Astrocyte of the cerebellum (primary cell): Measurements from ENCODE around the gene SH3BP1.

Experiments
- DNase-seq: peaks from one replicate; pipeline ENCODE4 v3.0.0-alpha.2; 2011; ENCODE audit warnings: low read depth
- H3K4me3 ChIP-seq: 2 replicates; pipeline ENCODE4 v1.5.1; 2011; ENCODE audit warnings: mild to moderate bottlenecking, low read depth, low read length, moderate library complexity
- CTCF ChIP-seq: IDR thresholded peaks from 2 replicates; pipeline ENCODE4 v1.5.1; 2012; ENCODE audit warnings: low read length, low read depth, moderate library complexity, mild to moderate bottlenecking; ENCODE audit errors: missing control alignments
- in situ Hi-C: cut with HindIII; loops from 2 replicates; pipeline ENCODE4 v1.10.0; 2017; ENCODE audit warnings: low sequenced_read_pairs

Gene SH3BP1

GRCh38 chr22:37627121-37627520 lies 12.3 kb upstream of the SH3BP1 start:
- H3K4me3 ChIP-seq, result no peak overlapping the region
- no peak for DNase-seq
- no peak for TF ChIP-seq CTCF
- in situ Hi-C loops, result no loop called here

- no peak for DNase-seq
- H3K4me3 ChIP-seq, result no peak overlapping the region
- in situ Hi-C loops, result no loop called here
- no peak for TF ChIP-seq CTCF
These were observed 11.9 kb upstream of the SH3BP1 start for GRCh38 chr22:37627545-37627944.

GRCh38 chr22:37628830-37629229 lies 10.6 kb upstream of the SH3BP1 start:
- in situ Hi-C loops, result no loop called here
- no peak for TF ChIP-seq CTCF

GRCh38 chr22:37629928-37630327 lies 9.5 kb upstream of the SH3BP1 start:
- no peak overlapping the region for H3K4me3 ChIP-seq
- in situ Hi-C loops, result no loop called here
- TF ChIP-seq CTCF, result no peak
- no peak for DNase-seq

More at GRCh38 chr22:37628830-37629229, 10.6 kb upstream of the SH3BP1 start:
- DNase-seq, result no peak
- no peak overlapping the region for H3K4me3 ChIP-seq

GRCh38 chr22:37630839-37631435 lies 8.5 kb upstream of the SH3BP1 start:
- in situ Hi-C loops, result no loop called here
- H3K4me3 ChIP-seq, result no peak overlapping the region
- no peak for DNase-seq
- TF ChIP-seq CTCF, result no peak

GRCh38 chr22:37631448-37632173 lies 7.9 kb upstream of the SH3BP1 start:
- no peak for TF ChIP-seq CTCF
- DNase-seq, result no peak
- no peak overlapping the region for H3K4me3 ChIP-seq

More at GRCh38 chr22:37631448-37632173, 7.9 kb upstream of the SH3BP1 start:
- in situ Hi-C loops, result no loop called here
